LNCaP clone FGC (cell line): ENCODE measurements around the gene KCNQ1.

Experiments
- DNase-seq: peaks from one replicate; pipeline ENCODE4 v3.0.0-alpha.2; 2011; ENCODE audit warnings: low read depth
- H3K4me3 ChIP-seq: 2 replicates; pipeline ENCODE4 v1.5.1; 2011; ENCODE audit warnings: mild to moderate bottlenecking, low read depth, low read length, control low read depth
- TF ChIP-seq, protein P1 (sequence below): IDR thresholded peaks from 2 replicates; pipeline ENCODE4 v1.5.1; 2012; ENCODE audit warnings: mild to moderate bottlenecking; ENCODE audit not compliant: control insufficient read depth, insufficient read depth; ENCODE audit errors: extremely low read depth

The KCNQ1 gene

GRCh38 chr11:2540223-2540991 lies 95.6 kb downstream of the KCNQ1 start:
- H3K4me3 ChIP-seq: no peak overlapping the region
- no peak for DNase-seq
- TF ChIP-seq, protein P1, sequence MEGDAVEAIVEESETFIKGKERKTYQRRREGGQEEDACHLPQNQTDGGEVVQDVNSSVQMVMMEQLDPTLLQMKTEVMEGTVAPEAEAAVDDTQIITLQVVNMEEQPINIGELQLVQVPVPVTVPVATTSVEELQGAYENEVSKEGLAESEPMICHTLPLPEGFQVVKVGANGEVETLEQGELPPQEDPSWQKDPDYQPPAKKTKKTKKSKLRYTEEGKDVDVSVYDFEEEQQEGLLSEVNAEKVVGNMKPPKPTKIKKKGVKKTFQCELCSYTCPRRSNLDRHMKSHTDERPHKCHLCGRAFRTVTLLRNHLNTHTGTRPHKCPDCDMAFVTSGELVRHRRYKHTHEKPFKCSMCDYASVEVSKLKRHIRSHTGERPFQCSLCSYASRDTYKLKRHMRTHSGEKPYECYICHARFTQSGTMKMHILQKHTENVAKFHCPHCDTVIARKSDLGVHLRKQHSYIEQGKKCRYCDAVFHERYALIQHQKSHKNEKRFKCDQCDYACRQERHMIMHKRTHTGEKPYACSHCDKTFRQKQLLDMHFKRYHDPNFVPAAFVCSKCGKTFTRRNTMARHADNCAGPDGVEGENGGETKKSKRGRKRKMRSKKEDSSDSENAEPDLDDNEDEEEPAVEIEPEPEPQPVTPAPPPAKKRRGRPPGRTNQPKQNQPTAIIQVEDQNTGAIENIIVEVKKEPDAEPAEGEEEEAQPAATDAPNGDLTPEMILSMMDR: no peak

- no peak overlapping the region for H3K4me3 ChIP-seq
- no peak for DNase-seq
- TF ChIP-seq, protein P1: no peak
Observed at GRCh38 chr11:2540992-2541680, 96.3 kb downstream of the KCNQ1 start.

- TF ChIP-seq, protein P1: no peak
- H3K4me3 ChIP-seq: no peak overlapping the region
- DNase-seq: no peak
Observed at GRCh38 chr11:2541881-2542361, 97.1 kb downstream of the KCNQ1 start.

DNA sequence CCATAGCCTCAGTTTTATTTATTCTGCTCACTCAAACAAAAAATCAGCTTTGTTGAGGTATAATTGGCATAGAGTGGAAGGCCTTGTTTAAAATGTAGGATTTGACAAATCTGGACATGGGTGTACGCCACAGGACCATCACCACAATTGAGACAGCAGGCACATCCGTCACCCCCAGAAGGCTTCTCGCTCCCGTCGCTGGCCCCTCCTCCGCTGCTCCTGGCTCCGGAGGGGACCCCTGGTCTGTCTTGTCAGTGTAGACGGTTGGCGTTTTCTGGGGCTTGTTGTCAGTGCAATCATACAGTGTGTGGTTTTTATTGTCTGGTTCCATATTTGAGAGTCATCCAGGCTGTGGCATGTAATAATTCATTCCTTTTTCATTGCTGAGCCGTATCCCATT lies 97.6 kb downstream of the KCNQ1 start:
- no peak for DNase-seq
- TF ChIP-seq, protein P1: no peak
- no peak overlapping the region for H3K4me3 ChIP-seq

DNA sequence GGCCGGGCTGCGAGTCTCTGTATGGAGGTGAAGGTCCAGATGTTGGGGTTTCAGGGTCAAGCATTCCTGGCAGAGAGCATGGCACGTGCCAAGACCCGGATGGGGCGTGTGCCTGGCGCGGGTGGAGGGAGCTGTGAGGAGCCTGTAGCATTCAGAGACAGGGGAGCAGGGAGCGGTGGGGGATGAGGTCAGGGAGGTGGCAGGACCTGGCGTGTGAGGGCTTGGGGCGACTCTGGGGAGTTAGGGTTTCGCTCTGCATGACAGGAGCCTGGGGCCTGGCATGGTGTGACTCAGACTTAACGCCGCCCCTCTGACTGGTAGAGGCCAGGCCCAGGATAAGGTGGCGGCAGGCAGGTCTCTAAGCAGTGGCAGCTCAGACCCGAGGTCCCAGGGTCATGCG lies 103.0 kb downstream of the KCNQ1 start:
- DNase-seq: no peak
- TF ChIP-seq, protein P1: no peak
- no peak overlapping the region for H3K4me3 ChIP-seq

DNA sequence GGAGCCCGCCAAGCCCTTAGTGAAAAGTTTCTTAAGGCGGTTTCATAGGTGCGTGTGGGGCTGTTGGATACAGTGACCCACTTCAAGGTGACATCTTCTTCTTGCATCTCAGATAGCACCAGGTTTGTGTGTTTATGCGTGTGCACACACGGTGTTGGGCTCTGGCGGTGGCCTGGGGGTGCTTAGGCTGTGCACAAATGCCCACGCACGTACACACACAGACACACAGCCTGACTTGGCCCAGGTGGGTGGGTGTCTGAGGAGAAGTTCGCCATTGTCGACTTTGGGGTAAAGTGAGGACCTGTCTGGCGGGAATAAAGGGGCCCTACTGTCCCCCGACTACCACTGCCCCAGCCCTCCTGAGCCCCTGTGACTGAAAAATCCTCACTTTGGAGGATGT lies 103.8 kb downstream of the KCNQ1 start:
- DNase-seq: no peak
- no peak overlapping the region for H3K4me3 ChIP-seq
- TF ChIP-seq, protein P1: no peak
